Activated CD4-positive, alpha-beta T cell treated with anti-CD3 and anti-CD28 coated beads, Interleukin-2, amount 50 U/mL, for 24 hours (primary cell): ENCODE data around the gene RGL2.
"Not testable (repeated sequence)": the region's sequence is repeated elsewhere in the genome, so short reads cannot be mapped to it uniquely, and the experiment has no call there.

Experiments used
- DNase-seq, 2 donors: peaks; one replicate each; pipeline ENCODE4 v3.0.0-alpha.2; 2020; ENCODE audit warnings: low read depth in 1 of 2, low spot score in 1 of 2

RGL2 gene

DNA sequence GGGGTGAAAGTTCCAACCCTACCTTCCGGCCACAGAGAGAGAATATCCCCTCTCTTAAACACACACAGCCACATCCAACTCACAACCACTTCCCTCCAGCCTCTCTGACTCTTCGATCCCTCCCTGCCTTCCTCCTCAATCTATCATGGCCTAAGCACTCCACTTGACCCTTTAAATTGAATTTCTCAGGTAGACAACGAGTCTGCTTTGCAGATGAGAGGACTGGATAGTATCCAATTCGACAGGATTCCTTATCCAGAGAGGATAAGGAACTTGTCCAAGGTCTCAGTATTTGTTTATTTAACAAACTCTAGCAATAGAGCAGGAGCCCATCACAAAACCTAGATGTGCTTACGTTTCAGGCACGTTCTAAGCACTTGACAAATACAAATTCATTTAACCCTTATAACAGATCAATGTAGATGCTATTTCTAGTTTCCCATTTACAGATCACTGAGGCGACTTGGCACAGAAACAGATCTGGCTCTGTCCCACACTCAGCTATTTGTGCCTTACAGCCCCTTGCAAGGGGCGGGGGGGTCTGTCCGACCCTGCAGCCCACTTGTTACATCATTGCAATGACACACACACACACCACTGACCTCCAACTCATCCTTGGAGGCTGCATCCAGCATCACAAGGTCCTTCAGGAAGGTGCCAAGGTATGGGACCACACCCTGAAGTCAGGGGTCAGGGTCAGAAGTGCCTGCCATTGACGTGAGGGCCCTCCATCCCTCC, 4.5 kb downstream of the RGL2 start:
- DNase-seq, result no peak

DNA sequence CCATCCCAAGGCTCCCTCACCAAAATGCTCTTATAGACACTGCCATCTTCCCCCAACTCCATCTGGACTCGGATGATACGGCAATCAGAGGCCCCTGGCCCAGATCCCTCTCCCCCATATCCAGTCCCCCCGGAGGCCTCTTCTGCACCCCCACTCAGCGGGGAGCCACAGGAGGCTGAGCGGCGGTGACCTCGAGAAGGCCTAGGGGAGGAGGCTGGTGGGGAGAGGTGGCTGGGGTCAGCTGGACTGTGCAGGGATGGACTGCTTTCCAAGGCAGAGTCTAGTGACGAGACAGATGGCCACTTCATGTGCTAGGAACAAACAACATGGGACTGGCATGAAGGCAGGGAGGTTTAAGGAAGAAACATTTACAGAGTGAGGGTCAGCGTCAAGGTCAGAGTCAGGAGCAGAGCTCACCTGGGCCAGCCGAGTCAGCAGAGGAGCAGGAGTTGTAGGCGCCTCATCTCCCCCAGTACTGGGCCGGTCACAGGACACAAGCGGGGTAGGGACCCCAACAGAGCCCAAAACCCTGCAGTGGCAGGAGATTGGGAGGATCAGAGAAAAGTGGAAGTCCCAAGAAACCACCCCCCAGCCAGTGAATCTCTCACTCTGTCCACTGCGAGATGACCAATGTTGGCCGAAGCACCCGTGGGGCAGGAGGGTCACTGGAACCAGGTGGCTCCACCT, 5.6 kb downstream of the RGL2 start:
- no peak for DNase-seq

DNA sequence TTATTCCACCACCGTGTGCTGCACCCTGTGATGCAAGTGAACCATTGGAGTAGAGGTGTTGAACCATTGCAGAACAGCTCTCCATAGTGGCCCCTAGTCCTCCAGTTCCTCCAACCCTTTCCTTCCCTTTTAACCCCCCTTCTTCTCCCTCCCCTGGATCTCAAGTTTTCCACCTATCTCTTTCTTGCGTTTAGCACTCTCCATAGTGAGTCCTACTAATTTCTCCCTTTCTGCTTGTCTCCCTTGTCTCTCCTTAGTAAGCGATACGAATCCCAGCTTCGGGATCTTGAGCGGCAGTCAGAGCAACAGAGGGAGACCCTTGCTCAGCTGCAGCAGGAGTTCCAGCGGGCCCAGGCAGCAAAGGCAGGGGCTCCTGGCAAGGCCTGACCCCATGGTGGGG, 8.3 kb downstream of the RGL2 start:
- no peak for DNase-seq

DNA sequence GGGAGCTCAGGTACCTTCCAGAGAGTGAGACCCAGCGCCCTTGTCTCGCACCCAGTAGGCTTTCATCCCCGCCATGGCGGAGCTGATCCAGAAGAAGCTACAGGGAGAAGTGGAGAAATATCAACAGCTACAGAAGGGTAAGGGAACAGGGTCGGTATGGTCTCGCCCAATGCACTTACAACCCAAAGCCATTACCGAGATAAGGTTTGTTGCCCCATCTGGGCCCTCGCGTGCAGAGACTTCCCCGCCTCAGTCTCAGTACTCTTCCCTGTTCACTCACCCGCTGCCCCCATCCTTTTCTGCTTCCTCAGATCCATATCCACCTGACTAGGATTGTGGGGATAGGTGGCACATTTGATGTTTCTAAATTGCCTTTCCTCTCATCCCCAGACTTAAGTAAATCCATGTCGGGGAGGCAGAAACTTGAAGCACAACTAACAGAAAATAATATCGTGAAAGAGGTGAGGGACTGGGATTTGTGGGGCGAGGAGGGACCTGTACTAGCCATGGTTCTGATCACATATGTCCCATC, 8.9 kb downstream of the RGL2 start:
- DNase-seq, result no peak

DNA sequence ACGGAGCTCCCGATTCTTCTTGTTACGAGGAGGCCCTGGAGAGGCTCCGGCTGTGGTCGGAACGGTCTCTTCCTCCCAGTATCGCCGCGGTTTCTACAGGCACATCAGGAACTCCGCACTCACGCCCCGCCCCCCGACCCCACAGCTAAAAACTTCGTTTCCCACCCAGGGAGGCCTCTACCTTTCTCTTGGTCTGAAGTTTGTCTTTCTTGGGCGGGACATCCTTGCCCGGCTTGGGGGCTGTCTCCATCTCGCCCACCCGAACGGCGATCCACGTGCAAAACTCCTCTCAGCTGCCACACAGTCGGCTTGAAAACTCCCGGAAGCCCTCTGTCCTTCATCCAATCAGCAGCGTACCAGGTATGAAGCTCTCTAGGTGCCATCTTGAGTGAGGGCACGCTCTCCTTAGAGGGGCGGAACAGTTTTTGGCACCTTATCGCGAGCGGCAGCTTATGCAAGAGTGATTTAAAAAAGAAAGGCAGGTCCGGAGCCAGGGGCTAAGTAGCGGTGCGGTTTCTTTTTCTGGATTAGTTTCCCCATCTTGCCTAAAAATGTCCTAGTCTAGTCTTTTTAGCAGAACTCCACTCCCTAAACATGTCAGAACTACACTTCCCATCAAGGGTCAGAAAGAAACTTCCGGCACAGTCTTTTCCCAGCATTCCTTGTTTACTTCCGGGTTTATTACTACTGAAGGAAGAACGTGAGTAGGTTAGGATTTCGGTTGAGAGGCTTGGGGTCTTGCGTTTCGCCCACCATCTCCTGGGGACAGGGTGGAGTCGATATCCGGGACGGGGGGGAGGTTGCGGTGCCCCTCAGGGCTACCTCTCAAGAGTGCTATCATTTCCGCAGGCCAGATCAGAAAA, 9.6 kb downstream of the RGL2 start, which contains the start of the genes PFDN6 and WDR46:
PFDN6 (plus strand) TSS at position 681 of the 863 bp plus-strand sequence. CDS start 256 bp downstream, outside the sequence.
WDR46 (minus strand) TSS at position 319 of the 863 bp plus-strand sequence; CDS start at position 250, 69 bp downstream.
- peak; percentile 62 to 75 for DNase-seq

DNA sequence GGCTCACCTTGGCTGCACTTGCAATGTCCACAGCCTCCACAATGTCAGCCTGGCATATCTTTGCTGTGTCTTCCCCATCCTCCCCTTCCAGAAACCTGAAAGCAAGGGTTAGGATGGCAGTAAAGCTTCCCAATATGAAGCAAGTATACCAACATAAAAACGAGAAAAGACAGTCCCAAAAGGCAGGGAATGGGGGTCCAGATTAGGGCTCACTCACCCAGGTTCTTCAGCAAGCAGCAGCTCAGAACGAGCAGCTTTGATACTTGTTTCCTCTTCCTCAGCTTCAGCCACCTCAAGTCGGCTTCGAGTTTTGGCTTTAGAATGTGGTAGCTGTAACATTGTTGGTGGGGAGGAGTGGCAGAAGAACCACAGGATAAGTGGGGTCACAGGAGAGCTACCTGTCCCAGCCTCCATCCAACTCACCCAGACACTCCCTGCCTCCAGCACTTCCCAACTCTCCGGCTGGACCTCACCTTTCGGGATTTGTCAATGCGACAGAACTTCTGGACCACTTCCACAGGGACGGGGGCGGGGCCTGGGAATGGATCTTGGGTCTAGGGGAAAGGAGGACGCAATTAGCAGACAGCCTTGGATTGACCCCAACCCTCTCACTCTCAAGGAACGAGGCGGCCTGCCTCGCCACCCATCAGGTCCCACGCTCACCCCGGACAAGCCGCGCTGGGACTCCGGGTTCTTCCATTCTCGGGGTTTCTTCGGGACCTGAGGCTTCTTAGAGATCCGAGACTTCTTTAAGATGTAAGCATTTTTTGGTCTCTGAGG, 10.4 kb downstream of the RGL2 start:
- no peak for DNase-seq

DNA sequence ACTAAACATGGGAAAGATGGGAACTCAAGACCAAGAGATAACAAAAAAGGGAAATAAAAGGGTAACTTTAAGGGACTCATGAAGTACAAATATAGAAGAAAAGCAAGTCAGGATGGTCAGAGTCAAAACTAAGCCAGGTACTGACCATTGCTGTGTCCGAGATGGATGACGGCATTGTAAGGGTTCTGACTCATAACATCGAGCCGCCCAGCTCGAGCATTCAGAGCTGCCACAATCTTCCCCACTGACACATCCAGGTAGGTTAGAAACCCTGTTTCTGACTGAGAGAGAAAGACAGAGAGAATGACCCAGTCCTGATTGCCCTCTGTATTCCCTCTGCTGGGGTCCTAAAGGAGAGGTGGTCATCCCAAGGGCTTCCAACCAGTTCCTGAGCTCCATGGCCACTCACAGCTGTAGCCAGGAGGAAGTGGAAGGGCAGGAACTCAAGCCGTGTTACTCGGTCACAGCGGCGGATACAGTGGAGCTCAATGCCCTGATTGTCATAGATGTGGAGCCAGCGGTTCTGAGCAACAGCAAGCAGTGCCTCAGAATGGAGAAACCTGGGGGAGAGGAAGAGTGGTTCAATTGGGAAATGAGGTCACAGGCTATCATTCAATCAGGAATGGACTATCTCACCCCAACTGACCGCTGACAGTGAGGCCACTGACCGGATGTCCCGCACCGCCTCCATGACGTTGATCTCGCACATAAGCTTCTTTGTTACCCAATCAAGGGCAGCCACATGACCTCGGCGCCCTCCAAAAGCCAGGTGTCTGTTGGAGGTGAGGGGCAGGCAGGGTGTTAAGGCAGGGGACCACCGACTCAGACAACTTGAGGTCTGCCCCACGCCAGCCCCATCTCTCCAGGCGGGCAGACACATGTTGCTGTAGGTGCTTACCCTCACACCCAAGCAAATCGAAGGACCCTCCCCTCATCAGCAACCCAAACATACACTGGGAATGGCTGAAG, 11.5 kb downstream of the RGL2 start:
- no peak for DNase-seq

DNA sequence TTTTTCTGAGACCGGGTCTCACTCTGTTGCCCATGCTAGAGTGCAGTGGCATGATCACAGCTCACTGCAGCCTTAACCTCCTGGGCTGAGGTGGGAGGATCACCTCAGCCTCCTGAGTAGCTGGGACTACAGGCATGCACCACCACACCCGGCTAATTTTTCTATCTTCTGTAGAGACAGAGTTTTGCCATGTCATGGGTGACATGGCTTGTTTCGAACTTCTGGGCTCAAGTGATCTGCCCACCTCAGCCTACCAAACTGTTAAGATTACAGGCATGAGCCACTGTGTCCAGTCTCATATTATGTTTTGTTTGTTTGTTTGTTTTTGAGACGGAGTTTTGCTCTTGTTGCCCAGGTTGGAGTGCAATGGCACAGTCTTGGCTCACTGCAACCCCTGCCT, 13.5 kb downstream of the RGL2 start:
- not testable (repeated sequence) for DNase-seq

DNA sequence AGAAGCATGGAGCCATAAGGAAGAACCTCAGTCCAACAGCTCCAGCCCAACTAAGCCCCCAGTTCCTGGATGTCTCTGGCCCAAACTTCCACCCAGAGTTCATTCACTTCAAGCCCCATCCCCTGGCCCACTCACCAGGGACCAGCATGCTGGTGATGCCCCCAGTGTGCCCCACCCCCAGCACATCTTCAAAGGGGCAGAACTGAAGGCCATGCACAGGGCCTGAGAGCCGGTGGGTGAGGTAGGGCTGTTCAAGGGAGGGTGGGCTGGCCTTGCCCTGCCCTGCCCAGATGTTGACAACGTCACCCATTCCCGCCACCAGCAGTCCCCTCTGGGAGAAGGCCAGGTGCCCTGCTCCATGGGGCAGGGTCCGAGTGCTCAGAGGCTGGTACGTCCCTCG, 18.2 kb downstream of the RGL2 start:
- no peak for DNase-seq

DNA sequence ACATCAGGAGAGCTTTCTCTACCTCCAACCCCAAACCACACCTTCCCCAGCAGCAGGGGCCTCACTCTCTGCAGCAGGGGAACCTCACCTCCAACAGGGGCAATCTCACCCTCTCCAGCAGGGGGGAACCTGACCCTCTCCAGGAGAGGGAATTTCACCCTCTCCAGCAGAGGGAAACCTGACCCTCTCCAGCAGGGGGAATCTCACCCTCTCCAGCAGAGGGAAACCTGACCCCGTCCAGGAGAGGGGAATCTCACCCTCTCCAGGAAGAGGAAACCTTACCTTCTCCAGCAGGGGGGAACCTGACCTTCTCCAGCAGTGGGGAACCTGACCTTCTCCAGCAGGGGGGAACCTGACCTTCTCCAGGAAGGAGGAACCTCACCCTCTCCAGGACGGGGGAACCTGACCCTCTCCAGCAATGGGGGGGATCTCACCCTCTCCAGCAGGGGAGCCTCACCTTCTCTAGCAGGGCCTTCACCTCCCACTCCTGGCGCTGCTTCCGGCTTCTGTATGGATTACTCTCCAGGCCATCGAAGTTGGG, 18.7 kb downstream of the RGL2 start:
- no peak for DNase-seq

DNA sequence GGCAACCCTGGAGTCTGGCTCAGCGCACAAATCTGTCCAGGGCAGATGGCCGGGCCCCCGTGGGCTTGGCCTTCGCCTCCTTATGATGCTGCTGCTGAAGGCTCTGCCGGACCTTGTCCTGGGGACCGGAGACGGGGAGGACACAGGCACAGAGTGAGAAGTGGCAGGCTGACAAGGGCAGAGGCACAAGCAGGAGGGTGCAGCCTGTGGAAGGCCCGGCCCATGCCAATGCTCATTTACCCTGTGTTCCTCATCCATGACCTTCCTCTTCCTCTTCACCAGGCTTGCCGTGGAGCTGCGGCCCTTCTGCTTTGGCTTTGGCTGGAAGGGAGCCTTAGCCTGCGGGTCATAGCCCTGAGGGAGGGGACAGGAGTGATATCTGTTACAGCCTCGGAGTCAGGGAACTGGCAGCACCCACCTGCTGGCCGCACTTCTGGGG, 19.5 kb downstream of the RGL2 start:
- no peak for DNase-seq

DNA sequence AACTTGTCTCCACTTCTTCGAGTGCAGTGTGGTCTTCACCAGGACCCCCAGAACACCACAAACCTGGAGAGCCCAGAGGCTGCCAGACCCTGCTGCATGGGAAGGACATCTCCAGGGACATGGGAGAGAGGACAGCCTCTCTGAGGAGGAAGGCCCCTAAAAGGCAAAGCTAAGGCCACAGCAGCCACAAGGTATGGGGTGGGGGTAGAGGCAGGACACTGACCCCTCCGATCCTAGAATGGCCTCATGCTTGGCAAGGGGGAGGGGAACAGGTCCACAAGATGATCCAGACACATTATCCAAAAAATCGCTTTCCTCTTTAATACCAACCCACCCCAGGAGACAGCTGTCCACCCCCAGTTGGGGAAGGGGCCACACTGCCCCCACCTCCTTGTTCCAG, 19.9 kb downstream of the RGL2 start:
- no peak for DNase-seq

DNA sequence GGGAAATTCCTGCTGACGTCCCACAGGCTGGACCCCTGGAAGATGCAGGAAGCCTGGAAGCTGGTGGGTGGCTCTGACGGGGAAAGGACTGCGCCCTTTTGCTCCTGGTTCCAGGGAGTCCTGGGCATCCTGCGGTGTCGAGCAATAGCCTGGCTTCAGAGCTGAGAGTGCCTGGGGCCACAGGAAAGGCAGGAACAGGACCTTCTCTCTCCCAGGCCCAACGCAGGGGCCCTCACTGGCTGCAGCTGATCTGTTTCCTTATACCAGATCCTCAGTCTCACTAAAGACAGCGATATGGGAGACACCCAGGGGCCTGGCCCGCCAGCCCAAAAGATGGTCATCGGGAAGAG, 20.4 kb downstream of the RGL2 start:
- DNase-seq, result no peak

DNA sequence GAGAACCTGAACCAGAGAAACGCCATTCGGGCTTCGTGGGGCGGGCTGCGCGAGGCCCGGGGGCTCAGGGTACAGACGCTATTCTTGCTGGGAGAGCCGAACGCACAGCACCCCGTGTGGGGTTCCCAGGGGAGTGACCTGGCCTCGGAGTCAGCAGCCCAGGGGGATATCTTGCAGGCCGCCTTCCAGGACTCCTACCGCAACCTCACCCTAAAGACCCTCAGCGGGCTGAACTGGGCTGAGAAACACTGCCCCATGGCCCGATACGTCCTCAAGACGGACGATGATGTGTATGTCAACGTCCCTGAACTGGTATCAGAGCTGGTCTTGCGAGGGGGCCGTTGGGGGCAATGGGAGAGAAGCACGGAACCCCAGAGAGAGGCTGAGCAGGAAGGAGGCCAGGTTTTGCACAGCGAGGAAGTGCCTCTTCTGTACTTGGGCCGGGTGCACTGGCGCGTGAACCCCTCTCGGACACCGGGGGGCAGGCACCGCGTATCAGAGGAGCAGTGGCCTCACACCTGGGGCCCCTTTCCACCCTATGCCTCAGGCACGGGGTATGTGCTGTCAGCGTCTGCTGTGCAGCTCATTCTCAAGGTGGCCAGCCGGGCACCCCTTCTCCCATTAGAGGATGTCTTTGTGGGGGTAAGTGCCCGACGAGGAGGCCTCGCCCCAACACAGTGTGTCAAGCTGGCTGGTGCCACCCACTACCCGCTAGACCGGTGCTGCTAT, 20.9 kb downstream of the RGL2 start:
- no peak for DNase-seq

DNA sequence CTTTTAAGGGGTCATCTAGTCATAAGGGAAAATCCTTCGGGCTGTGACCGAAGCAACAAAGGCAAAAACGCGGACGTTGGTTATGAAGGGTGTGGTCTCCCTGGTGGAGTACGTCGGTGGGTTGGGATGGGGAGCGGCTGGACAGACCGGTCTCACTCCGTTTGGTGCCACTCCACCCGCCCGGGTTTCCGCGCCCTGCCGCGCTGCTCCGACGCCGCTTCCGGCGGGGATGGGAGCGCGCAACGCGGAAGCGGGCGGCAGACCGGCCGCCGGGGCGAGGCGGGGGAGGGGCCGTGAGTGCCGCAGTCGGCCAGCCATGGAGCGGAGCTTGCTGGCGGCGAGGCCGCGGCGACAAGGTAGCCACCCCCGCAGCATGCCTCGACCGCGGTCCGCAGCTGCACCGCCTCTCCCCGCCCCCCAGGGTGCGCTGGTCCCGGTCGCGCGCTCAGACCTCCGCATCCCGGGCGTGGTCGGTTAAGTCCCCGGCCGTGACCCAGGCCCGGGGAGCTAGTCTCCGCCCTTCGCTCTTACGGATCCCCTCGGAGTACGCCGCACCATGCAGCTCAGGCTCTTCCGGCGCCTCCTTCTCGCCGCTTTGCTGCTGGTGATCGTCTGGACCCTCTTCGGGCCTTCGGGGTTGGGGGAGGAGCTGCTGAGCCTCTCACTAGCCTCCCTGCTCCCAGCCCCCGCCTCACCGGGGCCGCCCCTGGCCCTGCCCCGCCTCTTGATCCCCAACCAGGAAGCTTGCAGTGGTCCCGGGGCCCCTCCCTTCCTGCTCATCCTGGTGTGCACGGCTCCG, 21.7 kb downstream of the RGL2 start, which contains the start of gene B3GALT4:
B3GALT4 (plus strand) TSS at position 260 of the 799 bp plus-strand sequence; CDS start at position 557, 297 bp downstream.
- peak; percentile 64 to 71 for DNase-seq

DNA sequence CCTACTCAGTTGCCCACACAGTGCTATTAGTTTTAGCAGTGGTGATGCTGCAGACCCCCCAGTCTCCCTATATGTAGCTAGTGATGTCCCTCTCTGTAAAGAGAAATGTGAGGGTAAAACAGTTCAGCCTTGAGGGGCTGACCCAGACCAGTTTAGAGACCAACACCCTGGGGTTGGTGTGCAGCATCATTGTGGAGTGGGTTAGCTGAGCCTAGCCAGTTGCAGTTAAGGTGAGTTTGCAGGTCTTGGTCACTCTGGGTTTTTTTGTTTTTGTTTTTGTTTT, 22.2 kb downstream of the RGL2 start:
- DNase-seq, result no peak

DNA sequence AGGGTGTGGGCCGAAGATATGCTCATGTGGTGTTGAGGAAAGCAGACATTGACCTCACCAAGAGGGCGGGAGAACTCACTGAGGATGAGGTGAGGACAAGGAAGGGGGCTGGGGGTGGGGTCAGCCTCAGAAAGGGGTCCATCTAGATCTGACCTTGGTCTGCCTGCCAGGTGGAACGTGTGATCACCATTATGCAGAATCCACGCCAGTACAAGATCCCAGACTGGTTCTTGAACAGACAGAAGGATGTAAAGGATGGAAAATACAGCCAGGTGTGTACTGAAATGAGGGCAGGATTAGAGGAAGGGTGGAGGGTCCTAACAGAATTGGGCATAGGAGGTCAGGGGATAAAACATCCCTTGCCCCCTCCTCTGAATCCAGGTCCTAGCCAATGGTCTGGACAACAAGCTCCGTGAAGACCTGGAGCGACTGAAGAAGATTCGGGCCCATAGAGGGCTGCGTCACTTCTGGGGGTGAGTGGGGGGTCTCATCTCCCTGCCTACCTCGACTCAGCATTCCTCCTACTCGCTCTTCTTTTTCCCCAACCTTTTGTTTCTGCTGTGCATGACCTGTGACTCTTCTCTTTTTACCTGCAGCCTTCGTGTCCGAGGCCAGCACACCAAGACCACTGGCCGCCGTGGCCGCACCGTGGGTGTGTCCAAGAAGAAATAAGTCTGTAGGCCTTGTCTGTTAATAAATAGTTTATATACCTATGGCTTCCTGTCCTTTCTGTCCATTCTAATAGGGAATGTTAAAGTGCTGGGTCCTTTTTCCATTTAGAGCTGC, 22.8 kb downstream of the RGL2 start:
- not testable (repeated sequence) for DNase-seq
